AG10803 (cell line): ENCODE measurements around the gene YPEL1.
"Not testable (repeated sequence)": the region's sequence is repeated elsewhere in the genome, so short reads cannot be mapped to it uniquely, and the experiment has no call there.

Source experiments
- DNase-seq: peaks from one replicate; pipeline ENCODE4 v3.0.0; 2010; ENCODE audit warnings: low read depth
- H3K4me3 ChIP-seq: 2 replicates; pipeline ENCODE4 v1.5.1; 2011; ENCODE audit warnings: mild to moderate bottlenecking, low read length, control low read depth
- TF ChIP-seq, protein P1 (sequence below): conservative IDR thresholded peaks from 2 replicates; pipeline ENCODE4 v1.5.1; 2011; ENCODE audit warnings: mild to moderate bottlenecking, low read length, control low read depth, inconsistent platforms

The YPEL1 gene

DNA sequence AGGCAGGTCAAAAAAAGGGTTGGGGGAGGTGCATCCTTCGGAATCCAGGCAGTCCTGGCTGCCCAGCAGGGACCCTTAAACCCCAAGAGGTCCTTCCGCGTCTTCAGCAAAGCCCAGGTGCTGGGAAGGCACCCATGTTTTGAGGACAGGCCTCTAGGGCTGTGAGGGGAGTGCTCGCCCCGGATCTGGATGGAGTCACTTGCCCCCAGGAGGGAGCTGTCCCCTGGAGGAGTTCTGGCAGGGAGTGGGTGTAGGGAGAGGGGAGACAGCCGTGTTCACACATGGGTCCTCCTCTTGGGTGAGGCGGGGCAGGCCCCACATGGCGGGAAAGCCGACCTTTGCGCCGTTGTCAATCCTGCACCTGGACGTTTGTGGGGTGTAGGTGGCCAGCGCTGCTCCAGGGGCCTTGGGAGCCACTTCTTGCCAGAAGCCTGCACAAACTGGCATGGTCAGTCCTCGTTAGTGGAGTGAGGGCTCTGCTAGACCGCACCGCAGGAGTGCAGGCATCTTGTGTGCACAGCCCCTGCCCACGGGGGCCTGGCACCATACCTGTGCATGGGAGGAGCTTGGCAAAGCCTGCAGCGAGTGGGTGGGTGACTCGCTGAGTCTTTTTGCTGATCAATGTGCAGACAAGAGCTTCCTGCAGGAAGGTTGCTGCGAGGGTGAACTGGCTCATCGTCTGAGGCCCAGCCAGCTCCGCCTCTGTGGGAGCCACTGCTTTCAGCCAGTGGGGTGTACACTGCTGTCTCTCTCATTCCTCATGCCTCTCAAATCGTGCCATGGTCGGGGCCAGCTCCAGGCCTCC is 53.8 kb downstream of the YPEL1 start:
- TF ChIP-seq, protein P1, sequence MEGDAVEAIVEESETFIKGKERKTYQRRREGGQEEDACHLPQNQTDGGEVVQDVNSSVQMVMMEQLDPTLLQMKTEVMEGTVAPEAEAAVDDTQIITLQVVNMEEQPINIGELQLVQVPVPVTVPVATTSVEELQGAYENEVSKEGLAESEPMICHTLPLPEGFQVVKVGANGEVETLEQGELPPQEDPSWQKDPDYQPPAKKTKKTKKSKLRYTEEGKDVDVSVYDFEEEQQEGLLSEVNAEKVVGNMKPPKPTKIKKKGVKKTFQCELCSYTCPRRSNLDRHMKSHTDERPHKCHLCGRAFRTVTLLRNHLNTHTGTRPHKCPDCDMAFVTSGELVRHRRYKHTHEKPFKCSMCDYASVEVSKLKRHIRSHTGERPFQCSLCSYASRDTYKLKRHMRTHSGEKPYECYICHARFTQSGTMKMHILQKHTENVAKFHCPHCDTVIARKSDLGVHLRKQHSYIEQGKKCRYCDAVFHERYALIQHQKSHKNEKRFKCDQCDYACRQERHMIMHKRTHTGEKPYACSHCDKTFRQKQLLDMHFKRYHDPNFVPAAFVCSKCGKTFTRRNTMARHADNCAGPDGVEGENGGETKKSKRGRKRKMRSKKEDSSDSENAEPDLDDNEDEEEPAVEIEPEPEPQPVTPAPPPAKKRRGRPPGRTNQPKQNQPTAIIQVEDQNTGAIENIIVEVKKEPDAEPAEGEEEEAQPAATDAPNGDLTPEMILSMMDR, result no peak
- DNase-seq, result no peak
- no peak overlapping the region for H3K4me3 ChIP-seq

GRCh38 chr22:21680830-21681565 is 54.6 kb downstream of the YPEL1 start:
- DNase-seq, result no peak
- H3K4me3 ChIP-seq, result no peak overlapping the region
- TF ChIP-seq, protein P1, result no peak

GRCh38 chr22:21679383-21679782 is 56.2 kb downstream of the YPEL1 start:
- TF ChIP-seq, protein P1, result no peak

GRCh38 chr22:21678842-21679241 is 56.8 kb downstream of the YPEL1 start:
- not testable (repeated sequence) for DNase-seq, H3K4me3 ChIP-seq

More at GRCh38 chr22:21679383-21679782, 56.2 kb downstream of the YPEL1 start:
- no peak for DNase-seq
- no peak overlapping the region for H3K4me3 ChIP-seq

- H3K4me3 ChIP-seq, result no peak overlapping the region
- TF ChIP-seq, protein P1, result no peak
- no peak for DNase-seq
Measured at GRCh38 chr22:21677606-21678443, 57.8 kb downstream of the YPEL1 start.

- DNase-seq, result no peak
- TF ChIP-seq, protein P1, result no peak
- no peak overlapping the region for H3K4me3 ChIP-seq
Measured at GRCh38 chr22:21674638-21675245, 60.9 kb downstream of the YPEL1 start.
